ENCODE results near the gene CISD3. TPM values are rescaled to one million over a fixed set of nuclear protein-coding genes. Genes with fewer than 3 reads are reported as not detected.

Gene CISD3
- total RNA-seq, 6 experiments from 2014 or later = 34.2 to 88.1 (median 55.1) TPM

- TF ChIP-seq POLR2A (IDR thresholded peaks at IDR 0.05) (no peak), CTCF (IDR thresholded peaks at IDR 0.05) (no peak)
- peak overlapping the region in 2 of 3 donors; percentile 37 to 67 for H3K27ac ChIP-seq
- H3K4me3 ChIP-seq = peak overlapping the region; percentile 46 to 59 (median 49)
- 26% methylated on average over 7 of the region's 21 CpGs for WGBS (ENCODE audit: insufficient coverage, low coverage, low lambda C conversion rate, missing lambda C conversion rate)
- intact Hi-C loops (cut with DNase I) = no loop called here
- H3K9me3 ChIP-seq = no peaks in the 10 kb centered on the region
- DNase-seq (no peak), ATAC-seq (no peak)
- H3K36me3 ChIP-seq = no peaks in the 10 kb centered on the region
- no peaks in the 10 kb centered on the region for H3K27me3 ChIP-seq
- H3K4me1 ChIP-seq = peaks cover 0 to 47% (median 3%) of the 10 kb centered on the region in 4 donors
Measured at GRCh38 chr17:38746849-38747462, 16.8 kb downstream of the CISD3 start.

- Histone ChIP-seq H3K27me3 (no peaks in the 10 kb centered on the region), H3K36me3 (no peaks in the 10 kb centered on the region), H3K4me3 (peak overlapping the region; percentile 46 to 59 (median 49)), H3K9me3 (no peaks in the 10 kb centered on the region), H3K27ac (peak overlapping the region; percentile 31 to 67 (median 37)), H3K4me1 (peaks cover 0 to 41% (median 3%) of the 10 kb centered on the region in 4 donors)
- WGBS (ENCODE audit: insufficient coverage, low coverage, low lambda C conversion rate, missing lambda C conversion rate) = 1% methylated on average over 23 of the region's 64 CpGs
- intact Hi-C loops (cut with DNase I) = no loop called here
- DNase-seq (peak in 1 of 3 donors; percentile 56), ATAC-seq (no peak)
- TF ChIP-seq CTCF (IDR thresholded peaks at IDR 0.05) = peak in 1 of 4 donors; percentile 11
- TF ChIP-seq POLR2A (IDR thresholded peaks at IDR 0.05) = no peak
Measured at GRCh38 chr17:38747463-38748148, 17.5 kb downstream of the CISD3 start.

- TF ChIP-seq CTCF (IDR thresholded peaks at IDR 0.05) = no peak
- TF ChIP-seq POLR2A (IDR thresholded peaks at IDR 0.05) = no peak
- ATAC-seq (peak in 1 of 4 donors; percentile 8), DNase-seq (peak; percentile 73 to 83 (median 74))
- Histone ChIP-seq H3K9me3 (no peaks in the 10 kb centered on the region), H3K4me3 (peak within 1 kb of the TSS; percentile 46 to 59 (median 50)), H3K27ac (peak within 1 kb of the TSS; percentile 49 to 88 (median 59)), H3K4me1 (peaks cover 0 to 40% (median 4%) of the 10 kb centered on the region in 4 donors), H3K27me3 (no peaks in the 10 kb centered on the region), H3K36me3 (no peaks in the 10 kb centered on the region)
- intact Hi-C loops (cut with DNase I) = no loop called here
- WGBS (ENCODE audit: insufficient coverage, low coverage, low lambda C conversion rate, missing lambda C conversion rate) = 2% methylated on average over 25 of the region's 47 CpGs
Measured at GRCh38 chr17:38748149-38748891, 18.2 kb downstream of the CISD3 start, which contains the start of gene PCGF2. PCGF2 (minus strand) TSS chr17:38748336; CDS start chr17:38740402, 7,934 bp downstream.

- Histone ChIP-seq H3K9me3 (no peaks in the 10 kb centered on the region), H3K27me3 (no peaks in the 10 kb centered on the region), H3K27ac (peak overlapping the region; percentile 49 to 88 (median 59)), H3K4me1 (peaks cover 0 to 45% (median 7%) of the 10 kb centered on the region in 4 donors), H3K36me3 (no peaks in the 10 kb centered on the region), H3K4me3 (peak overlapping the region; percentile 46 to 59 (median 50))
- ATAC-seq = no peak
- WGBS (ENCODE audit: insufficient coverage, low coverage, low lambda C conversion rate, missing lambda C conversion rate) = 0% methylated on average over 11 of the region's 32 CpGs
- intact Hi-C loops (cut with DNase I) = no loop called here
- TF ChIP-seq CTCF (IDR thresholded peaks at IDR 0.05) (no peak), POLR2A (IDR thresholded peaks at IDR 0.05) (no peak)
- DNase-seq = no peak
Measured at GRCh38 chr17:38748892-38749222, 18.7 kb downstream of the CISD3 start.
